ENCODE measurements around the gene POU6F2.

DNA sequence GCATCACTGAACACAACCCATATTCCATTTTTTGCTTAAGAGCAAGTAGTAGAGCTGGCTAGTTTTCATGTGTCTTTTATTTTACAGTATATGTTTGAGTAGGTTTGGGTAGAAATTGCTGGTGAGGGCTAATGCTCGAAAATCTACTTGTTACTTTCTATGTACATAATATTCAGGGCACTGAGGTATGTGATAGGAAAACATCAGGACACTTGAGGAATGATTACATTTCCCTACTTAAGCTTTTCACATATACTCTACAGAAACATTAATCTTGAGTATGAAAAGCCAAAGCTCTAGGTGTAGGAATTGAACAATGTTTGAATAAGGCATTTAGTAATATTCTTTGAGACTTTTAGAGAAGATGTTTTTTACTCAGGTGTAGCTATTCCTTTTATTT, 73.6 kb downstream of the POU6F2 start:
- TF ChIP-seq, protein P1, sequence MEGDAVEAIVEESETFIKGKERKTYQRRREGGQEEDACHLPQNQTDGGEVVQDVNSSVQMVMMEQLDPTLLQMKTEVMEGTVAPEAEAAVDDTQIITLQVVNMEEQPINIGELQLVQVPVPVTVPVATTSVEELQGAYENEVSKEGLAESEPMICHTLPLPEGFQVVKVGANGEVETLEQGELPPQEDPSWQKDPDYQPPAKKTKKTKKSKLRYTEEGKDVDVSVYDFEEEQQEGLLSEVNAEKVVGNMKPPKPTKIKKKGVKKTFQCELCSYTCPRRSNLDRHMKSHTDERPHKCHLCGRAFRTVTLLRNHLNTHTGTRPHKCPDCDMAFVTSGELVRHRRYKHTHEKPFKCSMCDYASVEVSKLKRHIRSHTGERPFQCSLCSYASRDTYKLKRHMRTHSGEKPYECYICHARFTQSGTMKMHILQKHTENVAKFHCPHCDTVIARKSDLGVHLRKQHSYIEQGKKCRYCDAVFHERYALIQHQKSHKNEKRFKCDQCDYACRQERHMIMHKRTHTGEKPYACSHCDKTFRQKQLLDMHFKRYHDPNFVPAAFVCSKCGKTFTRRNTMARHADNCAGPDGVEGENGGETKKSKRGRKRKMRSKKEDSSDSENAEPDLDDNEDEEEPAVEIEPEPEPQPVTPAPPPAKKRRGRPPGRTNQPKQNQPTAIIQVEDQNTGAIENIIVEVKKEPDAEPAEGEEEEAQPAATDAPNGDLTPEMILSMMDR (IDR thresholded peaks at IDR 0.05; ENCODE audit: low read depth, low read length, poor library complexity, severe bottlenecking), result no peak
- no peak for TF ChIP-seq EZH2phosphoT487 (IDR thresholded peaks at IDR 0.05; ENCODE audit: borderline replicate concordance, low read length)

Measured in DOHH2 (cell line).